Activated CD8-positive, alpha-beta memory T cell treated with anti-CD3 and anti-CD28 coated beads, Interleukin-2, amount 10 ng/mL, durations not matched to agents 7 days and 5 days (primary cell): Measurements from ENCODE around the gene ELK3. TPM values are rescaled to one million over a fixed set of nuclear protein-coding genes. Genes with fewer than 3 reads are reported as not detected.

ENCODE experiments used
- ATAC-seq: fragments of 150-1000 bp; cut with Tn5 transposase; one replicate; pipeline ENCODE4 v1.10.0; 2021; ENCODE audit warnings: moderate library complexity
- CTCF ChIA-PET: fragments of 350-600 bp; sonication (Branson Sonifier 250); formaldehyde crosslinking; loops from one replicate; lab custom pipeline; 2021; ENCODE audit warnings: antibody characterized with exemption; lab: Charles Lee
- DNase-seq: peaks from one replicate; pipeline ENCODE4 v3.0.0-alpha.2; 2020
- H3K27ac Mint-ChIP-seq: one replicate; pipeline ENCODE4 v1.8.0; 2021; ENCODE audit warnings: mild to moderate bottlenecking, mixed read lengths
- H3K27me3 Mint-ChIP-seq: one replicate; pipeline ENCODE4 v1.8.0; 2021; ENCODE audit warnings: mixed read lengths
- H3K36me3 Mint-ChIP-seq: one replicate; pipeline ENCODE4 v1.8.0; 2021; ENCODE audit warnings: mild to moderate bottlenecking, mixed read lengths
- H3K4me1 Mint-ChIP-seq: one replicate; pipeline ENCODE4 v1.8.0; 2021; ENCODE audit warnings: mixed read lengths
- H3K4me3 Mint-ChIP-seq: one replicate; pipeline ENCODE4 v1.8.0; 2021; ENCODE audit warnings: mild to moderate bottlenecking, moderate library complexity, mixed read lengths
- H3K9me3 Mint-ChIP-seq: one replicate; pipeline ENCODE4 v1.8.0; 2022; ENCODE audit warnings: low read depth, mixed read lengths
- total RNA-seq, 2 experiments: library from RNA; stranded (reverse); gene quantifications; one replicate each; pipeline ENCODE4 v1.2.3, GENCODE V29; 2021

Gene ELK3
- total RNA-seq, 2 experiments from 2014 or later, result 16.1 to 17.1 TPM

DNA sequence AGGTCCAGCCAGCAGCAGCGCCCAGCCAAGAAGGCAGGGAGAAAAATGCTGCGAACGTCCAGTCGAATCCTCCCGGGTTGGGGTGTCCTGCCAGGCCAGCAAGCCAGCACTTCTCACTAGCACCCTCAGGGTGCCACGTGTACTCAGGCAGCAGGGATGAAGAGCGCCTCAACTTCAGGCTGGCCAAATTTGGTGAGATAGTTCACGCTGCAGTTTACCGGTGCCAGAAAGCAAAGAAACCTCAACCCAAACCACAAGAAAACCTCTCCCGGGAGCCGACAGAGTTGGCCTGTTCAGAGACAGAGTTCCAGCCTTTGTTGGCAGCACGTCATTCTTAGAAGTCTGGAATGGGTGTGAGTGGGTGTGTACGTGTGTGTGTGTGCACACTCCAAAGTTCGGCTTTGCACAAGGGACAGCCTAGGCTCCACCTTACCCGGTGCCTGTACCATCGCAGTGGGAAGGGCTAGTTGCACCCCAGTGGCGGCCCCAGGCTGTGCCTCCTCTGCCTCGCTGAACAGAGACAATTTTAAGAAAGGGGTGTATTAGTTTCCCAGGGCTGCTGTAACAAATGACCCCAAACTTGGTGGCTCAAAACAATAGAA, 42.1 kb downstream of the ELK3 start:
- CTCF ChIA-PET, result interaction anchor here (0.6 to 4.7 kb wide), 4 partner anchors 9 to 162 kb away, joined by 3 to 21 read pairs (median 3); no protein-coding TSS in a partner anchor
- ATAC-seq, result peak; percentile 16
- Mint-ChIP-seq H3K4me3 (no peak overlapping the region), H3K36me3 (peaks cover 19% of the 10 kb centered on the region), H3K9me3 (no peaks in the 10 kb centered on the region), H3K27me3 (no peaks in the 10 kb centered on the region), H3K4me1 (peaks cover 45% of the 10 kb centered on the region), H3K27ac (no peak overlapping the region)
- DNase-seq, result no peak

DNA sequence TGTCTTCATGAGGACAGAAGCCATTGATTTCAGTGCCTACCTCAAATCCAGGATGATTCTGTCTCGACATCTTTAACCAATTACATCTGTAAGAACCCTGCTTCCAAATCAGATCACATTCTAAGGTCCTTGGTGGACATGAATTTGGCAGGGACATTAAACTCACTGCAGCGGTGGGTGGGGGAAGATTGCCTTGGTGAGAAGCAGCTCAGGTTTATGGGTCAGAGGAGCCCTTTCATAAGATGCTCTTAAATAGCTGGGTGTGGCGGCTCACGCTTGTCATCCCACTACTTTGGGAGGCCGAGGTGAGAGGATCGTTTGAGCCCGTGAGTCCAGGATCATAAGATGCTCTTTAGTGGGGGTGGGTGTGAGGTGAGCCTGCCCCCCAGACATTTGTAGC, 42.9 kb downstream of the ELK3 start:
- Mint-ChIP-seq H3K4me3 (no peak overlapping the region), H3K36me3 (peaks cover 16% of the 10 kb centered on the region), H3K4me1 (peaks cover 51% of the 10 kb centered on the region), H3K9me3 (no peaks in the 10 kb centered on the region), H3K27me3 (no peaks in the 10 kb centered on the region), H3K27ac (no peak overlapping the region)
- ATAC-seq (no peak), DNase-seq (no peak)
- CTCF ChIA-PET, result interaction anchor here (0.6 to 4.7 kb wide), 7 partner anchors 9 to 279 kb away, joined by 3 to 21 read pairs (median 3); no protein-coding TSS in a partner anchor

DNA sequence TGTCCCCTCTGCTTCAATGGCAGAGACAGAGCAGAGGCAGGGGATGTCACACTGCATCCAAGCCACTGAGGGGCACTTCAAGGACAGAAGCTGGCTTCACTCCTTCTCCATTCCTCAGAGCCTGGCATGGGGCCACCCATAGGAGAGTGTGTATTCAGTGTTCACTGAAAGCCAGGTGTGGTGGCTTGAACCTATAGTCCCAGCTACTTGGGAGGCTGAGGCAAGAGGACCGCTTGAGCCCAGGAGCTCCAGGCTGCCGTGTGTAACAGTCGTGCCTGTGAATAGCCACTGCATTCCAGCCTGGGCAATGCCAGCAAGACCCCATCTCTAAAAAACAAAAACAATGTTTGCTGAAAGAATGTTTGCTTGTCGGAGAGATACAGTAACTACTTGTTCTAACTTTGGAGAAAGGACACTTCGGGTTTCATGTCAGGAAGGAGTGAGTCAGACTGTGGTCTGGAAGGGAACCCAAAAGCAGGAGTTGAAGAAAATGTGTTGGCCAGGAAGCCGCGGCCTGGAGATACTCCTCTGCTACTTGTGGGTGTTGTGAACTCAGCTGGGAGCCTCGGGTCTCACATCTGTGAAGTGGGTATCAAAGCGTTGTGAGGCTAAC, 43.4 kb downstream of the ELK3 start:
- DNase-seq, result peak; percentile 78
- Mint-ChIP-seq H3K9me3 (no peaks in the 10 kb centered on the region), H3K4me1 (peaks cover 56% of the 10 kb centered on the region), H3K27me3 (no peaks in the 10 kb centered on the region), H3K27ac (peak overlapping the region; percentile 65), H3K36me3 (peaks cover 16% of the 10 kb centered on the region), H3K4me3 (peak overlapping the region; percentile 45)
- peak; percentile 43 for ATAC-seq
- CTCF ChIA-PET, result interaction anchor here (0.7 to 4.7 kb wide), 7 partner anchors 8 to 279 kb away, joined by 3 to 21 read pairs (median 3); partner anchors contain the start of gene CDK17

DNA sequence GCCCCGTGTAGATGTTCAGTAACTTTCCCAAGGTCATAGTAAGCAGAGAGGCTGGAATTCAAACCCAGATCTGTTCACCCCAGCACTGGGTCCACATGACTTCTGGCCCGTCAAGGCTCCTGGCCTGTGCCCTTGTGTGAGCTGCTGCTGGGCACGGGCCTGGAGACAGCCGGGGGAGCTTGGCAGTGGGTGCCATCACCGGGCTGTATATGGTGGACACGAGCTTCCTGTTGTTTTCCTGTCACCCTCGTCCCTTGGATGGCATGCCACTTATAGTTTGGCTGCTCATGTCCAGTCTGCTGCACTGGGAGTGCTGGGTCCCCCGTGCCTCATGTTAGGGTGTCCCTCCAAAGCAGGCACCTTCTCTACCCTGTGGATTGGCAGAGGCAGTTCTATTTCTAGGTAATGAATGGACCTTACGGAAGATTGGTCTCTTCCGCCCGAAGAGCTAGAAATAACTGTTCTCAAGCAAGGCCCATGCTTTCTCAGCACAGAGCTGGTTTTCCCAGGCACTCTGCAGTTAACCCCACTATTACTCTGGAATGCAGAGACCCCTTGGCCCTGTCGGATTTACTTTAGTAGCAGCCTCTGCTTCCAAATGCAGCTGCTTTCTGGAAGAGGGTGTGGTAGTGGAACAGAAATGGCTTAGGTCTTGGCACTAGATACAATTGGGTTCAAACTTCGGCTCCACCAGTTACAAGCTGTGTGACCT, 44.3 kb downstream of the ELK3 start:
- peak overlapping the region; percentile 65 for H3K27ac Mint-ChIP-seq
- DNase-seq (no peak), ATAC-seq (no peak)
- peaks cover 16% of the 10 kb centered on the region for H3K36me3 Mint-ChIP-seq
- CTCF ChIA-PET, result interaction anchor here (0.6 to 4.7 kb wide), 4 partner anchors 23 to 278 kb away, joined by 3 to 21 read pairs (median 6); partner anchors contain the start of gene CDK17
- H3K27me3 Mint-ChIP-seq, result no peaks in the 10 kb centered on the region
- no peak overlapping the region for H3K4me3 Mint-ChIP-seq
- no peaks in the 10 kb centered on the region for H3K9me3 Mint-ChIP-seq
- peaks cover 63% of the 10 kb centered on the region for H3K4me1 Mint-ChIP-seq

DNA sequence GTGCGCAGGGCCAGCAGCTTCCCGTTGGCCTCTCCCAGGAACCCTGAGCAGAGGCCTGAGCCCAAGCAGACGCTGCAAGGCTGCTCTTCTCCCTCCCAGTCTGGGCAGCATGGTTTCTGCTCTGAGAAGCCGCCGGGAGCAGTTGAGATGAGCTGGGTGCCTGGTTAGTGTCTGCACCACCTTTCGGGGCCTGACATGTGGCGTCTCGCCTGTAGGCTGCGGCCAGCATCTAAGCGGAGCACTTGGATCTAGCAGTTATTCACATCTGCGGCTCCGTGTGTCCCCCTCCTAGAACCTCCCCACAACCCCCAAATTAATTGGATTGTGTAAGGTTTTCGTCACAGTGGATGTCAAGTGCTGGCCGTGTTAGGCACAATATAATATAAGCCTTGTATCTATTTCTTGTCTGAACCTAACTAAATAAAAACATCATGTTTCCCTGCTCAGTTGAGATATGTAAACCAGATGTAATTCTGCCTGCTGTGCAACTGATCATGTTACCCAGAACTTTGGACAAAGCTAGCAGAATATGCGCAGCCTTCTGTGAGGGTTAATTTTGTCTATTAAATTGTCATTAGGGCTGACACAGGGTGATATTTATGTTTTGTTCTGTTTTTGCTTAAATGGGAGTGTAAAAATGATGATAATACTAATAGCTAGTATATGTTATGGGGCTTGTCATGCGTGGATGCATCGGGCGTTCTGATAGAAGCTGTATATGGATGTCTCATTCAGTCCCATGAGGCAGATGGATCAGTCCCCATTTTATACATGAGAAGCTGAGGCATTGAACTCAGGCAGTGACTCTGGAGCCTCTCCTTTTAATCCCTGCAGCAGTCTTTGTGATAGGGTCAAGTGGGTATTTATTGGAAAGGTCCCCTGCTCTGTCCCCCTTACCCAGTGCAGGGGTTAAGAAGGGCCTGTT, 45.8 kb downstream of the ELK3 start:
- H3K27ac Mint-ChIP-seq, result no peak overlapping the region
- H3K36me3 Mint-ChIP-seq, result peaks cover 16% of the 10 kb centered on the region
- ATAC-seq (no peak), DNase-seq (no peak)
- no peaks in the 10 kb centered on the region for H3K27me3 Mint-ChIP-seq
- CTCF ChIA-PET, result interaction anchor here (1.5 to 4.7 kb wide), 3 partner anchors 24 to 179 kb away, joined by 3 to 21 read pairs (median 9); partner anchors contain the start of gene CDK17
- H3K4me3 Mint-ChIP-seq, result no peak overlapping the region
- peaks cover 63% of the 10 kb centered on the region for H3K4me1 Mint-ChIP-seq
- no peaks in the 10 kb centered on the region for H3K9me3 Mint-ChIP-seq

DNA sequence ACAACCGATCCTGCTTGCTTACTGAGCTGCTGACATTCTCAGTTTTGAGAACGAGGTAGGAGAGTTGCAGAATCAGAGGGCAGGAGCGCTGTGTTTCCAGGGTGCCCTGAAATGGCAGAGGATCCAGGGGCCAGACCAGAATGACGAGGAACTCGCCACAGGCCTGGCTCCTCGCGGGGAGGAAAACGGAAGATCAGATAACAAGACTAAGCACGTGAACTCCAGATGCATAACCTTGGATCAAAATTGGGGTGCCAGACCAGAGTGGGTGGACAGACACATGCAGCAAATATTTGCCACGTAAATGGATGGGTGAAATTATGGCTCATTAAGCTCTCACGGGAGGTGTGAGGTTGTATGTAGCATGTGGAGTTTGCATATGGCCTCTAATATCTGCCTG, 46.5 kb downstream of the ELK3 start:
- ATAC-seq (no peak), DNase-seq (no peak)
- H3K36me3 Mint-ChIP-seq, result peaks cover 11% of the 10 kb centered on the region
- no peaks in the 10 kb centered on the region for H3K27me3 Mint-ChIP-seq
- no peaks in the 10 kb centered on the region for H3K9me3 Mint-ChIP-seq
- H3K4me3 Mint-ChIP-seq, result no peak overlapping the region
- no peak overlapping the region for H3K27ac Mint-ChIP-seq
- H3K4me1 Mint-ChIP-seq, result peaks cover 57% of the 10 kb centered on the region
- CTCF ChIA-PET, result interaction anchor here (1.5 to 4.7 kb wide), 3 partner anchors 25 to 180 kb away, joined by 3 to 21 read pairs (median 9); partner anchors contain the start of gene CDK17

DNA sequence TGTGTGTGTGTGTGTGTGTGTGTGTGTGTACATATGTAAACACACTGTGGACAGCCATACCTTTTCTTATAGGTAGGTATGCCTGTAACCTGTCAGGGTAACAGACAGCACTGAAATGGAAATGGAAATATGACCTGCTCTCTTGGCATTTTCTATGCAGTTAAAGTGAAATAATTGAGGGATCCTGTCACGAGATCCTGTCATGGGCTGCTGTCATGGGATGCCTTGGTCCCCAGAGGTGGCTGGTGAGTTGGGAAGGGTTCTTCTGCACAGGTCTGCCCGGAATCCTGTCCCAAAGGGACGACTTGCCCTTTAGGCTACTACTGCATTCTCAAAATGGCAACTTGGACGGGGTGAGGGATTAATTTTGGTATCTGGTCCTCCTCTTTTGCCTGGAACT, 47.3 kb downstream of the ELK3 start:
- CTCF ChIA-PET, result interaction anchor here (1.3 to 4.7 kb wide), 5 partner anchors 26 to 275 kb away, joined by 5 to 21 read pairs (median 6); partner anchors contain the start of gene CDK17
- Mint-ChIP-seq H3K36me3 (peaks cover 9% of the 10 kb centered on the region), H3K27me3 (no peaks in the 10 kb centered on the region), H3K4me3 (peak overlapping the region; percentile 60), H3K9me3 (no peaks in the 10 kb centered on the region), H3K27ac (peak overlapping the region; percentile 83), H3K4me1 (peaks cover 51% of the 10 kb centered on the region)
- DNase-seq (no peak), ATAC-seq (no peak)

DNA sequence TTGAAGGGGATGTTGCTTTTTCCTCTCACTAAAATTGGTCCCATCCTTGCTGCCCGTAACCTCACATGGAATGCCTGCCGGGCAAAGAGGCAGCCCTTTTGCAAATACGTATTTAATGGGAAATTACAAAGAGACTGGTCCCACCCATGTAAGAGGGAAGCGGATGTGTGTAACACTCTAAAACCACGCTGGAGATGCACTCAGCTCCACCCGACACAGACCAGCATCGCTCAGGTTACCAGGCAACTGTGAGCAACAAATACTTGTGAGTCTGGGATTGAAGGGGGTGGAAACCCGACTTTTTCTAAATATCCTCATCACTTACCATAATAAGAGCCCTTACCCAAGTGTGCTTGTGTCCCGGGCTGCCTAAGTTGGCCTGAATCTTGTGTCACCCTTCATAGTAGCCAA, 47.7 kb downstream of the ELK3 start:
- peak; percentile 91 for DNase-seq
- Mint-ChIP-seq H3K4me3 (peak overlapping the region; percentile 60), H3K27me3 (no peaks in the 10 kb centered on the region), H3K36me3 (peaks cover 9% of the 10 kb centered on the region), H3K27ac (peak overlapping the region; percentile 83), H3K9me3 (no peaks in the 10 kb centered on the region), H3K4me1 (peaks cover 50% of the 10 kb centered on the region)
- peak; percentile 94 for ATAC-seq
- CTCF ChIA-PET, result interaction anchor here (1.3 to 1.7 kb wide), 3 partner anchors 27 to 275 kb away, joined by 5 to 6 read pairs (median 6); partner anchors contain the start of gene CDK17

DNA sequence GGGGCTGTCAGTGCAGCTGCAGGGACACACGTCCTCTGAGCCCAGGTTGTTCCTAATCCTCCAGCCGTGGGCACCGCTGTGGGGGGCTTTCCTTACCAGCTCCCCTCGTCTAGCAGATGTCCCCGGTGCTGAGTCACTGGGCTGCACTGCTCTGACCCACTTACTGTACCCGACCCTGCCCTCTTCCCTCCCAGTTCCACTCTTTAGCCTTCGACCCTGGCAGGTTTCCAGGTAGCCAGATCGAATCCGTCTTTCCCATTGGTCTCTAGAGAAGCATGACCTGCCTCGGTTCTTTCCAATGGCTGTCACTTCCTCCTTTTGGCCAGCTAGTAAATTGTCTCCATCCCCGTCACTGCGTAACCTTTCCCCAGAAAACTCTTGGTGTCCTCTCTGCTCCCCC, 48.4 kb downstream of the ELK3 start:
- CTCF ChIA-PET, result interaction anchor here (1.3 to 1.7 kb wide), 3 partner anchors 28 to 274 kb away, joined by 5 to 6 read pairs (median 6); partner anchors contain the start of gene CDK17
- peak overlapping the region; percentile 83 for H3K27ac Mint-ChIP-seq
- DNase-seq (no peak), ATAC-seq (no peak)
- peaks cover 49% of the 10 kb centered on the region for H3K4me1 Mint-ChIP-seq
- no peak overlapping the region for H3K4me3 Mint-ChIP-seq
- peaks cover 12% of the 10 kb centered on the region for H3K36me3 Mint-ChIP-seq
- H3K27me3 Mint-ChIP-seq, result no peaks in the 10 kb centered on the region
- no peaks in the 10 kb centered on the region for H3K9me3 Mint-ChIP-seq

DNA sequence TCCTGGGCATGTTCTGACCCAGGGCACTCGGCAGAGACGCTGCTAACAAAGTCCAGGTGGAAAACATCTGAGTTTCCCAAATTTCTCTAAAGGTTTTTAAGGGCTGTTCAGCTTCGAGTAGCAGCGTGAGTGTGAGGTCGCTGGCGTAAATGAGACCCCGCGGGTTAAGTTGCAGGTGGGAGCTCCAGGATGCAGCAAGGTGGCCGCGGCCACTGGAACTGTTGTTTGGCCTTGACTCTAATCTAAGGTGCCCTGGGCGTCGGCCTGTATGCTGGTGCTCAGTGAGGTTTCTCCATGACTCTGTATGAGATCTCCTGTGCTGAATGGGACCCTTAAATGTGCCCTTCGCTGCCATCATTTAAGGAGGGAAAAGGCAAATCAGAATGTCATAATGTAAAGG, 50.7 kb downstream of the ELK3 start:
- H3K36me3 Mint-ChIP-seq, result peaks cover 20% of the 10 kb centered on the region
- no peak for DNase-seq

DNA sequence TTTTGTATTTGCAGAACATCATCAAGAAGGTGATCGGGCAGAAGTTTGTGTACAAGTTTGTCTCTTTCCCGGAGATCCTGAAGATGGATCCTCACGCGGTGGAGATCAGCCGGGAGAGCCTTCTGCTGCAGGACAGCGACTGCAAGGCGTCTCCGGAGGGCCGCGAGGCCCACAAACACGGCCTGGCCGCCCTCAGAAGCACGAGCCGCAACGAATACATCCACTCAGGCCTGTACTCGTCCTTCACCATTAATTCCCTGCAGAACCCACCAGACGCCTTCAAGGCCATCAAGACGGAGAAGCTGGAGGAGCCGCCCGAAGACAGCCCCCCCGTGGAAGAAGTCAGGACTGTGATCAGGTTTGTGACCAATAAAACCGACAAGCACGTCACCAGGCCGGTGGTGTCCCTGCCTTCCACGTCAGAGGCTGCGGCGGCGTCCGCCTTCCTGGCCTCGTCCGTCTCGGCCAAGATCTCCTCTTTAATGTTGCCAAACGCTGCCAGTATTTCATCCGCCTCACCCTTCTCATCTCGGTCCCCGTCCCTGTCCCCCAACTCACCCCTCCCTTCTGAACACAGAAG, 52.8 kb downstream of the ELK3 start:
- Mint-ChIP-seq H3K4me3 (no peak overlapping the region), H3K9me3 (no peaks in the 10 kb centered on the region), H3K27me3 (no peaks in the 10 kb centered on the region), H3K36me3 (peaks cover 29% of the 10 kb centered on the region), H3K4me1 (peaks cover 40% of the 10 kb centered on the region), H3K27ac (no peak overlapping the region)
- DNase-seq (no peak), ATAC-seq (no peak)
- CTCF ChIA-PET, result interaction anchor here (1.5 kb wide), 1 partner anchor 228 kb away, joined by 4 read pairs; no protein-coding TSS in a partner anchor

More for the DNA sequence above, 50.7 kb downstream of the ELK3 start:
- no peak for ATAC-seq
- Mint-ChIP-seq H3K27ac (no peak overlapping the region), H3K9me3 (no peaks in the 10 kb centered on the region), H3K4me1 (peaks cover 41% of the 10 kb centered on the region), H3K4me3 (no peak overlapping the region), H3K27me3 (no peaks in the 10 kb centered on the region)
- CTCF ChIA-PET, result no interaction called here

DNA sequence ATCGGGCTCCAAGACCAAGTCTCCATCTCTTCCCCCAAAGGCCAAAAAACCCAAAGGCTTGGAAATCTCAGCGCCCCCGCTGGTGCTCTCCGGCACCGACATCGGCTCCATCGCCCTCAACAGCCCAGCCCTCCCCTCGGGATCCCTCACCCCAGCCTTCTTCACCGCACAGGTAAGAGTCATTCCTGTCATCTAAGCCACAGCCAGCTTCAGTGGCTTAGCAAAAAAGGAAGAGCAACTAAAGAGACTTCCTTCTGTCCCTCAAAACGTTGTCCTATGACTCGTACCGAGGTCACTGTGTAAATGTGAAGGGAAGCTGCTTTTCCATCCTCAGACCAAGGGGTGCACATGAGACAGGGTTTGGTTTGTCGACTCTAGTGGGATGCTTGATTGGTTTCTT, 53.4 kb downstream of the ELK3 start:
- peaks cover 34% of the 10 kb centered on the region for H3K36me3 Mint-ChIP-seq
- H3K9me3 Mint-ChIP-seq, result no peaks in the 10 kb centered on the region
- CTCF ChIA-PET, result no interaction called here
- no peak overlapping the region for H3K27ac Mint-ChIP-seq
- H3K4me3 Mint-ChIP-seq, result no peak overlapping the region
- no peaks in the 10 kb centered on the region for H3K27me3 Mint-ChIP-seq
- DNase-seq, result no peak
- no peak for ATAC-seq
- peaks cover 35% of the 10 kb centered on the region for H3K4me1 Mint-ChIP-seq
